Mesothelial cell of epicardium (in vitro differentiated cells): ENCODE measurements around the gene MPDZ. TPM values are rescaled to one million over a fixed set of nuclear protein-coding genes. Genes with fewer than 3 reads are reported as not detected.

ENCODE experiments used
- DNase-seq, 2 experiments: peaks; one replicate each; pipeline ENCODE4 v3.0.0; 2021; ENCODE audit warnings: low spot score in 2 of 2; ENCODE audit not compliant: unreplicated experiment in 2 of 2
- H3K27ac Mint-ChIP-seq: 2 replicates; pipeline ENCODE4 v1.8.0; 2021; ENCODE audit warnings: mixed read lengths
- H3K27me3 Mint-ChIP-seq: 2 replicates; pipeline ENCODE4 v1.8.0; 2021; ENCODE audit warnings: low read depth, mixed read lengths
- H3K36me3 Mint-ChIP-seq: 2 replicates; pipeline ENCODE4 v1.8.0; 2021; ENCODE audit warnings: mixed read lengths
- H3K4me1 Mint-ChIP-seq: 2 replicates; pipeline ENCODE4 v1.8.0; 2021; ENCODE audit warnings: mixed read lengths
- H3K4me3 Mint-ChIP-seq: 2 replicates; pipeline ENCODE4 v1.8.0; 2021; ENCODE audit warnings: mild to moderate bottlenecking, moderate library complexity, mixed read lengths
- H3K9me3 Mint-ChIP-seq: 2 replicates; pipeline ENCODE4 v1.8.0; 2021; ENCODE audit warnings: mixed read lengths
- CTCF ChIP-seq: fragments of 200-600 bp; sonication (generic); IDR thresholded peaks from one replicate; pipeline ENCODE4 v1.5.0; 2021; ENCODE audit warnings: antibody characterized with exemption; ENCODE audit not compliant: unreplicated experiment
- total RNA-seq: library from RNA; stranded (reverse); gene quantifications from 3 replicates; pipeline ENCODE4 v1.2.1, GENCODE V29; 2021

Gene MPDZ
- total RNA-seq, 1 donor from 2014 or later: 187 TPM

- H3K27ac Mint-ChIP-seq: peak overlapping the region; percentile 82
- no peak for TF ChIP-seq CTCF
- H3K9me3 Mint-ChIP-seq: no peaks in the 10 kb centered on the region
- H3K36me3 Mint-ChIP-seq: peaks cover 32% of the 10 kb centered on the region
- H3K4me3 Mint-ChIP-seq: no peak overlapping the region
- no peaks in the 10 kb centered on the region for H3K27me3 Mint-ChIP-seq
- no peak for DNase-seq
- H3K4me1 Mint-ChIP-seq: peaks cover 50% of the 10 kb centered on the region
Observed at GRCh38 chr9:13179257-13179656, 100.2 kb downstream of the MPDZ start.

- H3K9me3 Mint-ChIP-seq: peaks cover 4% of the 10 kb centered on the region
- H3K27ac Mint-ChIP-seq: peak overlapping the region; percentile 47
- peaks cover 39% of the 10 kb centered on the region for H3K36me3 Mint-ChIP-seq
- H3K27me3 Mint-ChIP-seq: no peaks in the 10 kb centered on the region
- TF ChIP-seq CTCF: no peak
- H3K4me1 Mint-ChIP-seq: peaks cover 43% of the 10 kb centered on the region
- DNase-seq: no peak
- no peak overlapping the region for H3K4me3 Mint-ChIP-seq
Observed at GRCh38 chr9:13175732-13176131, 103.8 kb downstream of the MPDZ start.

GRCh38 chr9:13174906-13175639 lies 104.4 kb downstream of the MPDZ start:
- Mint-ChIP-seq H3K9me3 (peaks cover 4% of the 10 kb centered on the region), H3K4me1 (peaks cover 40% of the 10 kb centered on the region), H3K27me3 (no peaks in the 10 kb centered on the region), H3K36me3 (peaks cover 37% of the 10 kb centered on the region), H3K4me3 (no peak overlapping the region), H3K27ac (peak overlapping the region; percentile 89)
- TF ChIP-seq CTCF: no peak
- DNase-seq: no peak

GRCh38 chr9:13173553-13173952 lies 105.9 kb downstream of the MPDZ start:
- H3K4me1 Mint-ChIP-seq: peaks cover 27% of the 10 kb centered on the region
- no peaks in the 10 kb centered on the region for H3K27me3 Mint-ChIP-seq
- H3K36me3 Mint-ChIP-seq: peaks cover 36% of the 10 kb centered on the region
- no peak overlapping the region for H3K4me3 Mint-ChIP-seq
- H3K9me3 Mint-ChIP-seq: peaks cover 4% of the 10 kb centered on the region
- peak overlapping the region; percentile 3 for H3K27ac Mint-ChIP-seq
- DNase-seq: no peak
- no peak for TF ChIP-seq CTCF

DNA sequence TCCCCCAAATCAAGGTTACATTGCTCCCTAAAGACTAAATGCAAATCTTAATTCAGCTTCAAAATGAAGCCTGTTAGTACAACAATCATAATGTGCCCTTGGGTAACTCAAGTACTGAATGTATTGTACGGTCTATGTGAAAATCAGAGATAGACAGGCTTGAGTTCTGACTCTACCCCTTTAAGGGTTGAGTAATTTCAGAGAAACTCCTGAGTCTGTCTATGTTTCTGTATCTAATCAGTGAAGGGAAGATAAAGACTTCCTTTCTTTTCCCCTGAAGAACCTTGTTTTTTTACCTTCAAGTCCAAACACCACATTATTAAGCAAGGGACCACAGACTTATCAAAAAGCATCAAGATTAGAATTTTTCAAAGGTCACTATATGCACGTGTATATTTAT lies 108.2 kb downstream of the MPDZ start:
- H3K27ac Mint-ChIP-seq: peak overlapping the region; percentile 91
- peaks cover 49% of the 10 kb centered on the region for H3K36me3 Mint-ChIP-seq

More for the DNA sequence above, 108.2 kb downstream of the MPDZ start:
- Mint-ChIP-seq H3K4me1 (peaks cover 27% of the 10 kb centered on the region), H3K27me3 (no peaks in the 10 kb centered on the region), H3K9me3 (peaks cover 4% of the 10 kb centered on the region), H3K4me3 (no peak overlapping the region)
- TF ChIP-seq CTCF: no peak
- DNase-seq: no peak
